Smooth muscle cell (in vitro differentiated cells): Measurements from ENCODE around the gene NEURL1B. TPM values are rescaled to one million over a fixed set of nuclear protein-coding genes. Genes with fewer than 3 reads are reported as not detected.
A peak's percentile ranks its signal among the peaks of the same experiment; 100 is the strongest.

Source experiments
- DNase-seq: peaks from one replicate; lab custom pipeline; 2025; ENCODE audit not compliant: unreplicated experiment; lab: John Stamatoyannopoulos, UW
- H2AFZ ChIP-seq: fragments of 200-600 bp; sonication (generic); 2 replicates; pipeline ENCODE4 v1.6.0; 2016; ENCODE audit warnings: antibody characterized with exemption, low read depth, mild to moderate bottlenecking
- H3F3A ChIP-seq: fragments of 200-600 bp; sonication (generic); 2 replicates; pipeline ENCODE4 v1.6.0; 2017; ENCODE audit warnings: antibody characterized with exemption, low read depth
- H3K27ac ChIP-seq: fragments of 200-600 bp; sonication (generic); 2 replicates; pipeline ENCODE4 v1.5.1; 2016; ENCODE audit warnings: low read depth, mild to moderate bottlenecking
- H3K27me3 ChIP-seq: fragments of 200-600 bp; sonication (generic); 2 replicates; pipeline ENCODE4 v1.6.1; 2016; ENCODE audit warnings: low read depth, mild to moderate bottlenecking
- H3K36me3 ChIP-seq: fragments of 200-600 bp; sonication (generic); 2 replicates; pipeline ENCODE4 v1.5.1; 2016; ENCODE audit warnings: low read depth
- H3K4me1 ChIP-seq: fragments of 200-600 bp; sonication (generic); 2 replicates; pipeline ENCODE4 v1.5.1; 2016; ENCODE audit warnings: low read depth
- H3K4me2 ChIP-seq: fragments of 200-600 bp; sonication (generic); 2 replicates; pipeline ENCODE4 v1.6.0; 2016; ENCODE audit warnings: mild to moderate bottlenecking
- H3K4me3 ChIP-seq: fragments of 200-600 bp; sonication (generic); 2 replicates; pipeline ENCODE4 v1.5.1; 2016; ENCODE audit warnings: mild to moderate bottlenecking
- H3K79me2 ChIP-seq: fragments of 200-600 bp; sonication (generic); 2 replicates; pipeline ENCODE4 v1.6.0; 2016; ENCODE audit warnings: low read depth, mild to moderate bottlenecking
- H3K9ac ChIP-seq: fragments of 200-600 bp; sonication (generic); 2 replicates; pipeline ENCODE4 v1.6.0; 2016; ENCODE audit warnings: low read depth
- H3K9me3 ChIP-seq: fragments of 200-600 bp; sonication (generic); replicated peaks from 2 replicates; pipeline ENCODE4 v1.5.1; 2016; ENCODE audit warnings: low read depth
- H4K20me1 ChIP-seq: fragments of 200-600 bp; sonication (generic); 2 replicates; pipeline ENCODE4 v1.6.0; 2016; ENCODE audit warnings: low read depth
- WGBS: methylation state at CpG from one replicate; pipeline ENCODE4 v1.1.7; 2016; ENCODE audit warnings: low lambda C conversion rate; 5-methylcytosine and 5-hydroxymethylcytosine counted together
- polyA plus RNA-seq: library from polyadenylated mRNA; unstranded; fragments of >200 nt; fragmentation: Nextera tagmentation; extraction: Ambion mirVana; gene quantifications from 2 replicates; pipeline ENCODE4 v1.2.1, GENCODE V29; 2016
- total RNA-seq: library from RNA; depleted of rRNA; stranded (reverse); fragments of >200 nt; gene quantifications from 2 replicates; pipeline ENCODE4 v1.2.3, GENCODE V29; 2014
- TF ChIP-seq, protein P1 (sequence below): fragments of 200-600 bp; sonication (generic); IDR thresholded peaks from 2 replicates; pipeline ENCODE4 v1.5.1; 2017; ENCODE audit warnings: borderline replicate concordance, mild to moderate bottlenecking, antibody characterized with exemption; ENCODE audit not compliant: insufficient read depth, poor library complexity, severe bottlenecking

The NEURL1B gene
- total and polyA plus RNA-seq, 2 experiments from 2014 or later = 3.7 to 10.0 TPM

DNA sequence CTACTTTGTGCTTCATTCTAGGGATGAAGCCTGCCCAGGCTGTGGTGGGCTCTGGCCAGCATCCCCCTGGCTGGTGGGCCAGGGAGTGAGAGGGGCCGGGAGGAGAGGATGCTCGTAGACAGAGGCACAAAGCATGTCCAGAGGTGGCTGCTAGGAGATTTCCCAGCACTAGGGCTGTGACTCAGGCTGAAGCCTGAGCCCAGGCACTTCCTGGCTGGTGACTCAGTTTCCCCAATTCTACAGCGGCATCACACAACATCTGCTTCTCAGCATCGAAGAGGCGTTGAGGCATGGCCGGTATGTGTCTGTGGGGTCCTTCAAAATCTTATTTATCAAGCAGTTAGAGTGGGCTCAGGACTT lies 74.3 kb downstream of the NEURL1B start:
- Histone ChIP-seq H3K4me2 (no peak overlapping the region), H4K20me1 (no peaks in the 10 kb centered on the region), H3K27me3 (no peaks in the 10 kb centered on the region), H3K79me2 (no peaks in the 10 kb centered on the region), H3K9ac (no peak overlapping the region), H3K27ac (no peak overlapping the region), H3K4me1 (no peaks in the 10 kb centered on the region), H2AFZ (no peak overlapping the region), H3K36me3 (no peaks in the 10 kb centered on the region), H3F3A (no peaks in the 10 kb centered on the region), H3K9me3 (no peaks in the 10 kb centered on the region), H3K4me3 (no peak overlapping the region)
- 88% methylated on average over 6 of the region's 6 CpGs for WGBS
- DNase-seq = no peak
- TF ChIP-seq, protein P1, sequence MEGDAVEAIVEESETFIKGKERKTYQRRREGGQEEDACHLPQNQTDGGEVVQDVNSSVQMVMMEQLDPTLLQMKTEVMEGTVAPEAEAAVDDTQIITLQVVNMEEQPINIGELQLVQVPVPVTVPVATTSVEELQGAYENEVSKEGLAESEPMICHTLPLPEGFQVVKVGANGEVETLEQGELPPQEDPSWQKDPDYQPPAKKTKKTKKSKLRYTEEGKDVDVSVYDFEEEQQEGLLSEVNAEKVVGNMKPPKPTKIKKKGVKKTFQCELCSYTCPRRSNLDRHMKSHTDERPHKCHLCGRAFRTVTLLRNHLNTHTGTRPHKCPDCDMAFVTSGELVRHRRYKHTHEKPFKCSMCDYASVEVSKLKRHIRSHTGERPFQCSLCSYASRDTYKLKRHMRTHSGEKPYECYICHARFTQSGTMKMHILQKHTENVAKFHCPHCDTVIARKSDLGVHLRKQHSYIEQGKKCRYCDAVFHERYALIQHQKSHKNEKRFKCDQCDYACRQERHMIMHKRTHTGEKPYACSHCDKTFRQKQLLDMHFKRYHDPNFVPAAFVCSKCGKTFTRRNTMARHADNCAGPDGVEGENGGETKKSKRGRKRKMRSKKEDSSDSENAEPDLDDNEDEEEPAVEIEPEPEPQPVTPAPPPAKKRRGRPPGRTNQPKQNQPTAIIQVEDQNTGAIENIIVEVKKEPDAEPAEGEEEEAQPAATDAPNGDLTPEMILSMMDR = no peak

DNA sequence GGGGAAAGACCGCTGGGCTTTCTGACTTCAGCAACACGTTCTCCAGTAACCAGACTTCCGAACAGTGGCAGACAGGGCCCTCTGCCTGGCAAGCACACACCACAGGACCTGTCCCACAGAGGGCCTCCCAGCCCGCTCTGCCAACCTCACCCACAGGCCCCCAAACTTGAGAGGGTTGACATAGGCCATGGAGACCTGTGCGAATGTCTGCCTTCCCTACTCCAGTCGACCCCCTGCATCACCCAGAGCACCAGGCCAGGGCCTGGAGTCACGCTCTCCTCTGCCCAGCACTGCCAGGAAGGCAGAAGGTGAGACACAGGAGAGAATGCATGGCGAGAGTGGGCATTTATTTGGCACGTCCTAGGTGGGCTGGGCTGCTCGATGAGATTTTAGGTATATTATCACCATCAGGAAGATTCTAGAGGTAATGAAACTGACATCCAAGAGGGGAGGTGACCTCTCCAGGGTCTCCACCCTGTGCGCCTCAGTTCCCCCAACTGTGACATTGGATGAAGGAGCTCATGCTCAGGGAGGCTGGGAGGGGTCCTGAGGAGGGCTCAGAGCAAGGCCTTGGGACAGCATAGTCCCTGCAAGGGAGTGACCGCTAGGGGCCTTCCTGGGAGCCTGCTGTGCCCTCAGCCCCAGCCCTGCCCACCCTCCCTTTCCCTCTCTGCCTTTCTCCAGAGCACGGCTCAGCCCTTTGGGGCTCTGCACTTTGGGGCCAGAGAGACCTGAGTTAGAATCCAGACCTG lies 75.0 kb downstream of the NEURL1B start:
- H3K4me3 ChIP-seq = no peak overlapping the region
- H3K79me2 ChIP-seq = no peaks in the 10 kb centered on the region
- no peaks in the 10 kb centered on the region for H4K20me1 ChIP-seq
- DNase-seq = no peak
- H3K4me2 ChIP-seq = no peak overlapping the region
- TF ChIP-seq, protein P1 = no peak
- 85% methylated on average over 13 of the region's 13 CpGs for WGBS
- H2AFZ ChIP-seq = no peak overlapping the region
- no peaks in the 10 kb centered on the region for H3K4me1 ChIP-seq
- no peak overlapping the region for H3K27ac ChIP-seq
- H3K27me3 ChIP-seq = no peaks in the 10 kb centered on the region
- no peak overlapping the region for H3K9ac ChIP-seq
- no peaks in the 10 kb centered on the region for H3K9me3 ChIP-seq
- no peaks in the 10 kb centered on the region for H3K36me3 ChIP-seq
- H3F3A ChIP-seq = no peaks in the 10 kb centered on the region

DNA sequence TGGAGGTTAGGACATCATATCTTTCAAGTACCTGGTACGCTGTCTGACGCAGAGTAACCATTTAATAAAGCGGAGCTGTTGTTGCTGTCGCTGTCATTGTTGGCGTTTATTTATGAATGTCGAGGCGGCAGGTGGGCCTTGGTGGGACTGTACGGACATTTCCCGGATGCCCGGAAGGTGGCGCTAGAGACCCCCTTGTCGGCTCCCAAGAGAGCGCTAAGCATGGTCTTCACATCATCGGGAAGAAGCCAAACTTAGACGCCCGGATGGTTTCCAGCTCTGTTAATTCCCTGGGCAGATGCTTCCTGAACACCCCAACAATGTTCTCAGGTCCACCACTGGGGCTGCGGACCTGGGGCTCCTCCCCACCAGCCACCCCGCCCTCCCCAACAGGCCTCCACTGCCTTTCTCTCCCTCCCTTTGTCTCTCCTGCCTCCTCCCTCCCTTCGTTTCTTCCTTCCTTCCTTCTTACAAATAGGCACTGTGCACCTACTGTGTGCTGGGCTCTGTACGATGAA lies 75.8 kb downstream of the NEURL1B start:
- Histone ChIP-seq H3K9me3 (no peaks in the 10 kb centered on the region), H3K9ac (peak overlapping the region; percentile 48), H3K79me2 (no peaks in the 10 kb centered on the region), H3K4me1 (no peaks in the 10 kb centered on the region), H3K4me2 (peak overlapping the region; percentile 77), H3K36me3 (no peaks in the 10 kb centered on the region), H3K27me3 (no peaks in the 10 kb centered on the region), H3K4me3 (no peak overlapping the region), H3F3A (no peaks in the 10 kb centered on the region), H3K27ac (no peak overlapping the region), H4K20me1 (no peaks in the 10 kb centered on the region), H2AFZ (peak overlapping the region; percentile 82)
- WGBS = 7% methylated on average over 17 of the region's 20 CpGs
- TF ChIP-seq, protein P1 = peak; percentile 88
- DNase-seq = peak; percentile 53
